Body of pancreas (tissue), 4 donors: Measurements from ENCODE around the gene COP1.

Experiments used
- CTCF ChIP-seq, 7 experiments: fragments of 450-650 bp in 4 of 7; fragments of 200-600 bp in 3 of 7; sonication (generic) in 3 of 7; IDR thresholded peaks; one replicate each; pipeline ENCODE4 v1.5.1; 2016 to 2019; ENCODE audit warnings: antibody characterized with exemption in 7 of 7
- POLR2A ChIP-seq, 3 donors: fragments of 450-650 bp; IDR thresholded peaks; one replicate each; pipeline ENCODE4 v1.6.1; 2016; ENCODE audit warnings: antibody characterized with exemption in 3 of 3, mild to moderate bottlenecking in 2 of 3

DNA sequence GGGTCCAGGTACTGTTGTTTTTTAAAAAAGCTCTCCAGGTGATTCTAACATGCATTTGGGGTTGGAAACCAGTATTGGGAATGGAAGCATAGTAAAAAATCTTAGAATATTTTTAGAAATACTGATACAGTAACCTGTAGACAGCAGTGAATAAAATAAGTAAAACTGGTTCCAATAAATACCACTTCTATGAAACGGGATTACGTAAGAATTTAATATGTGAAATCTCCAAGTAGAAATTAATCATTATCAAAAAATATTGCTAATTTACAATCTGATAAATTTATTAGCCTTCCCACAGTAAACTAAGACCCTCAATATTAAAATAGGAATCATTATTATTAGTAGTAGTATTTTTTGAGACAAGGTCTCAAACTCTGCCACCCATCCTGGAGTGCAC, 177.5 kb downstream of the COP1 start:
- no peak for TF ChIP-seq POLR2A (IDR thresholded peaks at IDR 0.05)
- no peak for TF ChIP-seq CTCF (IDR thresholded peaks at IDR 0.05)
